Right renal cortex interstitium (tissue), 3 donors: ENCODE measurements around the gene TMC6. TPM values are rescaled to one million over a fixed set of nuclear protein-coding genes. Genes with fewer than 3 reads are reported as not detected.

Source experiments
- DNase-seq, 3 donors: peaks; one replicate each; pipeline ENCODE4 v3.0.0-alpha.2; 2013; ENCODE audit warnings: low read depth in 3 of 3, low spot score in 2 of 3
- polyA plus RNA-seq, 3 donors: library from polyadenylated mRNA; unstranded; fragments of 120-200 nt; gene quantifications; one replicate each; pipeline ENCODE4 v1.2.1, GENCODE V29; 2013; ENCODE audit not compliant: insufficient read length in 3 of 3

TMC6 gene
- polyA plus RNA-seq, 3 donors, result 13.4 to 20.1 (median 17.4) TPM

DNA sequence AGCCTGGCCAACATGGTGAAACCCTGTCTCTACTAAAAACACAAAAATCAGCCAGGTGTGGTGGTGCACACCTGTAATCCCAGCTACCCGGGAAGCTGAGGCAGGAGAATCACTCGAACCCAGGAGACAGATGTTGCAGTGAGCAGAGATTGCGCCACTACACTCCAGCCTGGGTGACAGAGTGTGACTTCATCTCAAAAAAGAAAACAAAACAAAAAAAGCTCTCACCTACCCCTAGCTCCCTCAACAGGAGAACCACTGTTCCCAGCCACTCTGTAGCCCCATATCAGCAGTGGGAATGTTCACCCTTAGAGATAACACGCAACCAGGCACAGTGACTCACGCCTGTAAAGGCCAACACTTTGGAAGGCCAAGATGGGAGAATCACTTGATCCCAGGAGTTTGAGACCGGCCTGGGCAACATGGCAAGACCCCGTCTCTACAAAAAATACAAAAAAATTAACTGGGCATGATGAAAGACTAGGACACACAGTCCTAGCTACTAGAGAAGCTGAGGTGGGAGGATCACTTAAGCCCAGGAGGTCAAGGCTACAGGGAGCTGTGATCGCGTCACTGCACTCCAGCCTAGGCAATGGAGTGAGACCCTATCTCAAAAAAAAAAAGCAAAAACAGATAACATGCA is 7.4 kb upstream of the TMC6 start:
- DNase-seq, result no peak

DNA sequence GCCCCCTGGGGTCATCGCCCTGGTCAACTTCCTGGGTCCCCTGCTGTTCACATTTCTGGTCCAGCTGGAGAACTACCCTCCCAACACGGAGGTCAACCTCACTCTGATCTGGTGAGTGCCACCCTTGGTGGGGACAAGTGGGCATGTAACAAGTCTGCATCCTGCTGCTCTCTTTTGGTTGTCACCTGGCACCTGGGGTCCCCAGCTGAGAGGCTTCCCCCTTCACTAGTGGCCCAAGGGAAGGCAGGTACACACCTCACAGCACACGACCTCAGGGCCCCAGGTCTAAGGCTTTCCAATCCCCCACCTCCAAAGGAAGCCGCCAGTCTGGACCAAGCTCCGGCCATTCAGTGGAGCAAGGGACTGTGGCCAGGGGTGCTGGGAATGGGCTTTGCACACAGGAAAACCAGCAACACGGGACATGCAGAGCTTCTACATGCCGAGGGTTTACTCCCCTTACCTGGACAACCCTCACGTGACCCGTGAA is 6.4 kb upstream of the TMC6 start:
- no peak for DNase-seq

DNA sequence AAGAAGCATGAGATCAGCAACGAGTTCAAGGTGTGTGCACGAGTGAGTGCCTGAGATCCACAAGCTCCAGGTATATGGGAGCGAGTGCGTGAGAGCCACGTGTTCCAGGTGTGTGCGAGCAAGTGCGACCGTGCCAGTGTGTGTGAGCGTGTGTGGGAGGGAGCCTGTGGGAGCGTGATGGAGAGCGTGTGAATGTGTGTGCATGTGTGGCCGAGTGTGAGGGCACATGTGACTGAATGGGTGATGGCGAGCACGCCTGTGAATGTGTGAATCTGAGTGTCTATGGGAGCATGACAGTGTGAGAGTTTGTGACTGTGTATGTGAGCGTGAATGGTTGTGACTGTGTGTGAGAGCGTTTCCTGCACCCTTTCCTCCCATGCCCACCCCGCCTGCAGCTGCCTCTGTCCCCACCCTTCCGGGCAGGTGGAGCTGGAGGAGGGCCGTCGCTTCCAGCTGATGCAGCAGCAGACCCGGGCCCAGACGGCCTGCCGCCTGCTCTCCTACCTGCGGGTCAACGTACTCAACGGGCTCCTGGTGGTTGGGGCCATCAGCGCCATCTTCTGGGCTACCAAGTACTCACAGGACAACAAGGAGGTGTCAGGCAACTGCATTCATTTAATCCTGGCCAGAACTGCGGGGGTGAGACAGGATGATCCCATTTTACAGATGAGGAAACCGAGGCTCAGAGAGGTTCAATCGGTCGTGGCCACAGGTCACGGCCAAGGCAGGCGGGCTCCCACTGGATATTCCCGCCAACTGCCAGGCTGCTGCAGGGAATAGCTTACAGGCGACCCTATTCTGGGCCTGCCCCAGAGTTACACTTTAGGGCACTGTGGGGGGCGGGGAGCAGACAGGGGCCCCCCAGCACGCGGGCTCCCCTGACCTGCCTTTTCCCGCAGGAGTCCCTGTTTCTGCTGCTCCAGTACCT is 5.7 kb upstream of the TMC6 start:
- DNase-seq, result no peak

DNA sequence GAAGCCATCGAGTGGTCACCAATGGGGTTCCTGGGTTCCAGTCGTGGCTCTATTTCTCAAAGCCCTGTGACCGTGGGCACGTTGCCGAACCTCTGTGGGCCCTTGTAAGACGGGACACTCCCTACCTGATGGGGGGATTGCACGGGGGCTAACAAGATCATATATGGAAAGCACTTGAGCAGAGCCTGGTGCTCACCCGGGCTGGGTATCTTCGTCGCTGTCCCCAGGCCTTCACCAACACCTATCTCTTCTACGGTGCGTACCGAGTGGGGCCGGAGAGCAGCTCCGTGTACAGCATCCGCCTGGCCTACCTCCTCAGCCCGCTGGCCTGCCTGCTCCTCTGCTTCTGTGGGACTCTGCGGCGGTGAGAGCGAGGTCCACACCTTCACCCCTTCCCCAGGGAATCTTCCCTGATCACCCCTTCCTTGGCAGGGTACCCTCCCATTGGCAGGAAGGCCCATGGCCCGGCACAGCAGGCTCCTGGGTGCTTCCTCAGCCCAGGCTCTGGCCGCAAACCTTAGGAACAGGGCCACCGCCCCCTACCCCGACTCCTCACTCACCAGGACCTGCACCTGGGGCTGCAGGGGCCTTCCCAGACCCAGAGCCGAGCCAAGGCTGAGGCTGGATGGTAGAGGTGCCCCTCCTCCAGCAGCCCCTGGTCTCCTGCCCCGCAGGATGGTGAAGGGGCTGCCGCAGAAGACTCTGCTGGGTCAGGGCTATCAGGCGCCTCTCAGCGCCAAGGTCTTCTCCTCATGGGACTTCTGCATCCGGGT is 4.8 kb upstream of the TMC6 start:
- no peak for DNase-seq

DNA sequence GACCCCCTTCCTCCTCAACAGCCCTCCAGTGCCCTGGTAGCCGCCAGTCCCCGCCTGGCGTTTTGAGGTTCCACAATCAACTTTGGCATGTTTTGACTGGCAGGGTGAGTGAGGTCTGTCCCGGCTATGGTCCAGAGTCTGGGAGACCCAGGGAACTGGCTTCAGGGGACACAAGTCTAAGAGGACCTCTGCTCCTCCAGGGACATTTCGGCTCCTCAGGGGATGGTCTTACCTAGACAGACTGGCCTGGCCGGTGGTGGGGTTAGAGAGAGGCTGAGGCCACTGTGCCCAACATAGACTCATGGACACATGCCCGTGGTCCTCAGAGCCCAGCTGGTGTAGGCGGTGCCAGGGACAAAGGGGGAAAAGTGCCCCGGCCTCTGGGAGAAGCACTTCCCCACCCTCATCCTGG is 4.2 kb upstream of the TMC6 start:
- DNase-seq, result no peak

DNA sequence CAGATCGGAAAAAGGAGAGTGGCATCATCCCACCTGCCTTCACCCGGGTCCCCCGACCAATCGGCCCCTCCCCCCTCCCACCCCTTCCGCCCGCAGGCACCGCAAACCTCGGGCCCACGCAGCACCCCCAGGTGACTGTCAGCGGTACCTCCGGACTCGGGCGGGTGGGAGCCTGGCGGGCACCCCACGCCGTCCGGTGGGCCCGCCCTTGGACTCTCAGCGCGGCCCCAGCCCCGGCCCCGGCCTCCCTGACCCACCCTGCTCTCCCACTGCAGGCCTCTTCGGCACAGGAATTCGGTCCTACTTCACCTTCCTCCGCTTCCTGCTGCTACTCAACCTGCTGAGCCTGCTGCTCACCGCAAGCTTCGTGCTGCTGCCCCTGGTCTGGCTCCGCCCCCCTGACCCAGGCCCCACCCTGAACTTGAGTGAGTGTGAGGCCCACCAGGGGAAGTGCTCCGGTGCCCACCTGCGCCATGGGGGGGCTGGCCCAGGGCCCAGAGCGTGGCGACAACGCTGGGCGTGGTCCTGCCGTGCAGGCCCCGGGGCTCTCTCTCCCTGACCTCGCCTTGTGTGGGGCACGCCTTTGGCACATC is 3.6 kb upstream of the TMC6 start:
- DNase-seq, result no peak

DNA sequence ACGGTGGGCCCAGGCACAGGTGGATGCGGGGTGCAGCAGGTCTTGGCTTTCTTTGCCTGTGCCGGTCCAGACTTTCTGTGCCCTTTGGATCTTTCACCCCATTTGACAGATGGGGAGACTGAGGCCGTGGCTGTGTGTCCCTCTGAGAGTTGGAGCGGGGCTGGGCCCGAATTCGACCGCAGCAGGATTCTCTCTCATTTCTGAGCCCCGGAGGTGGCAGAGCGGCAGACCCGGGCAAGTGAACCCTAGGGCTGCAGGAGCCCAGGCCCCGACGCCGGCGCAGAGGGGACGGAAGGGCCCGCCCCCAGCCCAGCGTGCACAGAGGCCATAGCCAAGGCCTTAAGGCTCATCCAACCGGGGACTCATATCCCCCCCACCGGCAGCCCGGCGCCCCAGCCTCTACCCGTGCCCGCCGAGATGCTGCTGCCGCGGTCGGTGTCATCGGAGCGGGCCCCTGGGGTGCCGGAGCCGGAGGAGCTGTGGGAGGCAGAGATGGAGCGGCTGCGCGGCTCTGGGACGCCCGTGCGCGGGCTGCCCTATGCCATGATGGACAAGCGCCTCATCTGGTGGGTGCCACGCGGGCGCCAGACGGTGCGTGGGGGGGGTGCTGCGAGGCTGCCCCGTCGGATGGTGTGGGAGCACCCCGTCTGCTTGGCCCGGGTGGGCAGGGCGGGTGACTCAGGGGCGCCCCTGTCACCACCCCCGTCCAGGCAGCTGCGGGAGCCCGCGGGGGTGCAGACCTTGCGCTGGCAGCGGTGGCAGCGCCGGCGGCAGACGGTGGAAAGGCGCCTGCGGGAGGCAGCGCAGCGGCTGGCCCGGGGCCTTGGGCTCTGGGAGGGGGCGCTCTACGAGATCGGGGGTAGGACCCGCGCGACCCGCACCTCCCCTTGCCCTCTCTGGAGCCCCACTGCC is 2.9 kb upstream of the TMC6 start:
- DNase-seq, result no peak

DNA sequence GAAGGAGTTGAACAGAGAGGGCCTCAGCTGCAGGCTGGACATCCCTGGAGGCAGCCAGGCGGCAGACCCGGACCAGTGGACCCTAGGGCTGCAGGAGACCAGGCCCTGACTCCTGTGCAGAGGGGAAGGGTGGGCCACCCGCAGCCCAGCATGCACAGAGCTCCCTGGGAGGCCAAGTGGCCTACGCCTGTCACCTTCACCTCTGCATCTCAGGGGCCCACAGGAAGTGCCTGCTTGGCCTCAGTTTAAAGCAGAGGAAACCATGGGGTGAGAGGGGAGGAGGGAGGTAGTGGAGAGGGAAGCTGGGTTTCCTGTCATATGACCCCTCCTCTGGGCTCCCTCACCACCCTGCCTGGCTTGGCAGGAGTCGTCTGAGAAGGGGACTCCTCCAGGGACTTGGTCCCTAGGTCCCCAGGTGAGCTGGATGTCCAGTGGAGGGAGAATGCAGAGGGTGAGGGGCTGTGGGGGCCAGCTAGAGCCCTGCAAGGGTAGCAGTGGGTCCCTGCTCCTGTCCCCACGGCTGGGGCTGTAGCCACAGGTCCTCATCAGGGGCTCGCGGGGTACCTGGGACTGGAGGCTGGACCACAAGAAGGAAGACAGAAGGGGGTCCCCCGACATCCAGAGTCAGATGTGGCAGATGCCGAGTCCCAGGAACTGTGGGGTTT is 2.0 kb upstream of the TMC6 start, which contains the start of gene TMC8:
Gene TMC8 (plus strand): TSS at position 335 of the 665 bp plus-strand sequence. CDS start 818 bp downstream, outside the sequence.
- DNase-seq, result no peak

DNA sequence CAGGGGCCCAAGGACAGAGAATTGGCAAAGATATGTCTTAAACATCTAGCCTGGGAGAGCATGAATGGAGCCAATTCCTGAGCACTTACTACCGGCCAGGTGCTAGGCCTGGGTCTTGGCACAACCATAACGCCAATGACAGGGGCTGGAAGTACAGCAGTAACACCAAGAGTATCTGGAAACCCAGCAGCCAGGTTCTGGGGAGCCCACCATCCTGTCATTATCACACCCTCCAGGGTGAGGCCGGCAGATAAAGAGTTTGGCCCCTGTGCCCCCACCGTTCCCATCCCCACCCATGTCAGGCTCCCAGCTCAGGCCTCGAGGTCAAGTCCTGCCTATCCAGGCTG is 1.5 kb upstream of the TMC6 start:
- DNase-seq, result no peak

DNA sequence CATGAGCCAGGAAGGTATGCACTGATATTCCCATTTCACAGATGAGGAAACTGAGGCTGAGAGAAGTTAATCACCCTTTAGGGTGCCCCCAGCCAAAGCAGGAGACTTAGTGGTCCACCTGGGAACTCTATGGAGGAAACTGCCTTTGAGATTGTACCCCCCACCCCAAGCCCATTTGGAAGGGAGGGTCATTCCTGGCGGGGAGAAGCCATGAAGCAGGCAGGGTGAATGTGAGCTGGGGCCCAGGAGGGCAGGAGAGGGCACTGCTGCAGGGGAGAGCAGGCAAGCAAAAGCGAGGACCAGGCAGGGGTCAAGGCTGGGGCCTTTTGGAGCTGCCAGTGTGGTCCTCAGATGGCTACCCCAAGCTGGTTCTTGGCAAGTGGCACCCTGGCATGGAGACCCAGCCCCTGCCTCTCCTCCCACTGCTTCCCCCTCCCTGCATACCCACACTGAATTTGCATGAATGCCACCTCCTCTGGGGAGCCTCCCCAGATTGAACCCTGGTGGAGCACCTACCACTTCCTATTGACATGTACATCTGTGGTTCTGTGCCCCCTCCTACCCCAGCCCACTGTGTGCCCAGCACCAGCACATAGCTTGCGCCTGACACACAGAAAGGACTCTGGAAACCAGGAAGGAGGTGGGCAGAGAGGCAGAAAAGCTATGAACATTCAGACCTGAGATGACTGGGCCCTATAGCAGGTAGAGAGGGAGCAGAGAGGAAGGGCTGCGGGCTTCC is 965 bp upstream of the TMC6 start:
- no peak for DNase-seq

DNA sequence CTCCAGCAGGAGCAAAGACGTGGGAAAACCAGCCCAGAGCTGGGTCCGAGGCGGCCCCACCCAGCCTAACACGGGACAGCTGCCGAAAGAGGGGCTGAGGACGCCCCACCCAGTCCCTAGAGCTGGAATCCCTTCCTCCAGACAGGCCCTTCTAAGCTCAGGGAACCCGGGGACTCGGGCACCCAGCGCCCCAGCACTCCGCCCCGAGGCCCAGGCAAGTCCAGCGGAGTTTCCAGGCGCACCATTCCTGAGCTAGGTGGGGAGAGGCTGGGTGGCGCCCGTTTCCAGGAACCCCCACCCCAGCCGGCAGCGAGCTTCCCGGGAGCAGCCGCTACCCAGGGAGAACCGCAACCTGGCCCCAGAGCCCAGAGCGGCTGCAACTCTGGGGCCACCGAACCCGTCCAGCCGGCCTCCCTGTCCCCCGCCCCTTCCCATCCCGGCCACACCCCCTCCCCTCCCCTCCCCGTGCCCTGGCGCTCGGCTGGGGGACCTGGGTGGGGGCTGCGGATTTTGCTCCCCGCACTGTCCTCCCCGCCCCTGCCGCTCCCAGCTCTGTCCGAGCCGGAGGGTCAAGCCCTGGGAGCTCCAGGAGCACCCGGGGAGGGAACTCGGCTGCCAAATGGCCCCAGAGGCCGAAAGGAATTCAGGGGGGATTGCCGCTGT is 536 bp downstream of the TMC6 start:
- DNase-seq, result no peak

DNA sequence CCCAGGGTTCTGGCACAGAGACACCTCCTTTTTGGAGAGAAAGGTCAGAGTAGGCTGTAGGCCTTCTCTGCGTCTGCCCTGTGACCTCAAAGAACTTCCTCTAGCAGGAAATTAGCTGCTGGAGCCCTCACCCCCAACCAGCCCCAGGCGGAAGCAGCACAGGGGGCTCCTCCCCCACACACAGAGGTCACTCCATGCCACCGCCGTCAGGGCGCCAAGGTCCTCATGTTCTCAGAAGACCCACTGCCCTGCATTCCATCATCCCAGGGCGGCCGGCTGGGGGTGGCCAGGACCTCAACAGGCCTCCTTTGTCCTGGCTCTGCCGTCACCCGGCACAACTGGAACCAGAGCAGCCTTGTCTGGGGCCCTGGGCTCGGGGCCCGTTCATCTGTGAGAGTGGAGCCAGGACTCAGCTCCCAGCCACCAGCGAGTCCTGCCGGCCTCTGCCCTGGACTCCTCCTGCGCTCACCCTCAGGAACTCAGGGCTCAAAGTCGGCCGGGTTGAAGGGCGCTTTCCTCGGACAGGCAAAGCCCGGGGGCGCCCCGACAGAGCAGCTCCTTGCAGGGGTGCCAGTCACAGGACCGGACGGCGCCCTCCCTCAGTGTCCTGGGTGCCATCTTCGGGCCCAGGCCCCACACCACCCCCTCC is 1.2 kb downstream of the TMC6 start:
- no peak for DNase-seq

DNA sequence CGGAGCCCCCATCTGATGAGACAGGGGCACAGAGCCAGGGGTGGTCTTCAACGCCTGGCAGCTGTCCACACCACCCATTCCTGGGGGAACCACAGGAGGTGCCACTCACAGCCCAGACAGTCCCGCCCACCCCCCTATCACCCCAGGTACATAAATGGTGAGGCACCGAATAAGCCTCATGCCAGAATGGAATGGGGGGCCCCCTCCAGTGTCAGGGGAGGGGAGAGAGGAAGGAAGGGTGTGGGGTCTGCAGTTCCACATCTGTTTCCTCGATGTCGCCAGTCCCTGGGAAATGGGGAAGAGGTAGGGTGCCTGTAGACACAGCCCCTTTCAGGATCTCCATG is 1.7 kb downstream of the TMC6 start:
- no peak for DNase-seq

DNA sequence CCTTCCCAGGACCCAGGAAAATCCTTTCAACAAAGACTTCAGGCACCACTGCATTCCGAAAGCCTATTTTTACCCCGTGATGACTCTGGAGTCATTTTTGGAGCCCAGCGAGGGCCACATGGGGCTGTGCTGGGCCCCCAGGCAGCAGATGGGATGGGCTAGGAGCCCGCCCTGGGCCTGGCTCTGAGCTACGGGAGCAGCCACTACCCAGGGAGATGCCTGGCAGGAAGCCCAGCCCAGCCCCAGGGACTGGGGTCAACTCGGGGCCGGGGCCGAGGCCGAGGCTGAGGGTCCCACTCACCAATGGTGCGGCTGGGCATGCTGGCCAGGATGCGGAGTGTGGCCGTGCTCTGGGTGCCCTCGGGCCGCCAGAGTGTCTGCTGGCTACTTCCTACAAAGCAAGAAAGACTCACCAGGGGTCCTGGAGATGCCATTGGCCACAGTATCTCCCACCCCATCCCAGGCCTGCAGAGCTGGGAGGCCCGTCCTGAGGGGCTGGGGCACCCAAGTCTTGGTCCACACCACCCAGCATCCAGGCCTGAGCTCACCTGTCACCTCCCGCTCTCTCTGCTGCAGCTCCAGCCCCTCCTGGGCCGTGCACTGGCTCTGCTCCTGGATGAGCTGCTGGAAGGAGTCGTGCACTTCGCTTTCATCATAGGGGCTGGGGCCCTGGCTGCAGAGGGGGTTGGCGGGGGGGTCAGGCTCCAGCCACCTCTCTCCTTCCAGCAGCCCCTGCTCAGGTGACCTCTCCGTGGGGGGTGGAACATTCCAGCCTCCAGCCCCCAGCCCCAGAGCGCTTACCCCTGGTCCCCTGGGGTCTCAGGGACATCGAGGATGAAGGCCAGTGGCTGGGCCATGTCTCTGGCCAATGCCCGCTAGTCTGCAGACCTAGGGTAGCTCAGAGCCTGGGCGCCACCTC is 2.3 kb downstream of the TMC6 start:
- no peak for DNase-seq

DNA sequence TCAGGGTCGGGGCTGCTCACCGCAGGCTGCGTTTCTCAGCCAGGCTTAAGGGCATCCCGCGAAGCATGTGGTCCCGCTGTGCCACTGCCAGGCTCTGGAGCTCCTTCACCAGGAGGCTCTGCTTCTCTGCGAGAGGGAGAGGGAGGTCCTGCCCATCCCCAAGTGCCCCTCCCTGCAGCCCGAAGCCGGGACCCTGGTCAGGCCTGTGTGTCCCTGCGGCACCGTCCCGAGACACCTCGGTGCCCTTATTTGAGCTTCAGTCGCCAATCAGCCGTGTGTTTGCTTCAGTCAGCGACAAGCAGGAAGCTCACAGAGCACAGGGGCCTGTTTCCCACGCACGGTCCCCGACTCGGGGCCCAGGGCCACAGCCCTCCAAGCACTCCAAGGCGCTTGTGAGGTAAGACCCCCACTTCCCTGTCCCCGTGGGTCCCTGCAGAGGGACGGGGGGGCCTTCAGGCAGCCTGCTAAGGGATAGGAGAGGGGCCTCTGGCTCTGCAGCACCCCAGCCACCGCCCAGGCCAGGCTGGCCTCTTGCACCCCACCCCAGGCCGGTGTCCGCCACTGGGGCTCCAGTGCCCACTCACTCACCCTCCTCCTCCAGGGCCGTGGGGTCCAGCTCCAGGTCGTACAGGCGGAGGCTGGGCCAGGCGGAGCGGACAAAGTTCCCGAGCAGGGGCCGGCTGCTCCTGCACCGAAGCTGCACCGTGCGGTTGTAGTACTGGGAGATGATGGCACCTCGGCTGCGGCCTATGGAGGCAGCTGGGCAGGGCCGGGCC is 3.2 kb downstream of the TMC6 start:
- DNase-seq, result no peak

DNA sequence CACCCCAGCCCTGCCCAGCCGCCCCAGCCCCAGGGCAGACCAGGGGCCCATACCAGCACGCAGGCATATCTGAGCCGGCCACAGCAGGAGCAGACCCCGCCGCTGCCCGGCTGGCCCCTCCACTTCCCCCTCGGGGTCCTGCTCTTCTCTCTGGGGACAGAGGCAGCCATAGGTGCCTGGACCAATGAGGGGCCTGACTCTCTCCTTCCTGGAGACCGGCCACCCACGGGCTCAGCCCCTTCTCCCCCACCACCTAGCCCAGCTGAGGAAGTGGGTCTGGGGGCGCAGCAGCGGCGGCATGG is 3.8 kb downstream of the TMC6 start:
- no peak for DNase-seq
